ENCODE measurements around the gene RNF149.

Gene RNF149

GRCh38 chr2:101230541-101231001, 77.9 kb downstream of the RNF149 start:
- no peak for DNase-seq (ENCODE audit: low spot score)

Measured in ecto neural progenitor cell (in vitro differentiated cells).